ENCODE results near the gene GAS5.
A peak's percentile ranks its signal among the peaks of the same experiment; 100 is the strongest.
"Not testable (repeated sequence)": the region's sequence is repeated elsewhere in the genome, so short reads cannot be mapped to it uniquely, and the experiment has no call there.

The GAS5 gene

DNA sequence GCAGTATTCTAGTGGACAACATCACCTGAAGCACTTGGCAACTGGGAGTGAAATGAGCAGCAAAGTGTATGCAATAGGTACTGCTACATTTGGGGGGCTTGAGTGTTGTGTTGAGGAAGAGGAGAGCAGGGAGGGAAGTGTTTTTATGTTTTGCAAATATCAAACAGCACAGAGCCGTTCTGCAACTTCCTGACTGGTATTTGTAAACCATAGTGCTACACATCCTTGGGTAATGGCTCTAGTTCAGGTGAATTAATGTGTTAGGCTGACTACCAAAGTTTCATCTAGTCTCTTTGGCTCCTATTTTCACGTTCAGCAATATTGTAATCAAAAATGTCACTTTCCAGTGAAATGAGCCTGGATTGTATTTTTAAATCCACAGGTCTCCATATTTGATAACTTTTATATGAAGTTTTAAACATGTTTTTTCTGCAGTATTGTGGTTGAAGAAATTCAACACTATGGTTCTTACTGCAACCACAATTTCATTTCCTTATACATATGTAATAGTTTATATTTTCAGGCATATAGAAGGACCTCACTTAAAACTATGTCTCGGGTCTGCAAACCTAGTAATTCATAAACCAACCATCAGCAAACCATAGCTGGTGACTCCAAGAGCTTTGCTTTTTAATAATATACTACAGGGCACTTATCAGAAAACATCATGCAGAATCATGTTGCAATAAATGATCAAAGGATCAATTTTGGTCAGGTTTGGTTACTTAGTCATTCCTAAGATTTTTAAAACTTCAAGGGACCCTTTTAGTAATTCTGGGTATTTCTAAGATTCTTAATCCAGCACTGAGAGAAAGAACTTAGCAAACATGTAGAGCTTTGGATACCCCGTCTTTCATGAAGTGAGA, 19.2 kb upstream of the GAS5 start:
- TF ChIP-seq ZNF274 (IDR thresholded peaks at IDR 0.05; ENCODE audit: low read depth, low read length) = no peak
- no peak overlapping the region for H3K4me3 ChIP-seq (ENCODE audit: low read length)

DNA sequence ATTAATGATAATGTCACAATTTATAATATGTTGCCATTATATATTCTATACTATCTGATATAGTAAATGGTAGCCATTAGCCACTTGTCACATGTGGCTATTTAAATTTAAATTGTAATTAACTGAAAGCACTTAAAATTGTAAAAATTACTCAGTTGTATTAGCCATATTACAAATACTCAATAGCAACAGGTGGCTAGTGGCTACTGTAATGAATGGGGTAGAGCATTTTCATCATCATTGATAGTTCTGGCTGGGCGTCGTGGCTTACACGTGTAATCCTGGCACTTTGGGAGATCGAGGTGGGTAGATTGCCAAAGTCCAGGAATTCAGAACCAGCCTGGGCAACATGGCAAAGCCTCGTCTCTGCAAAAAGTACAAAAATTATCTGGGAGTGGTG, 16.9 kb upstream of the GAS5 start:
- no peak for TF ChIP-seq ZNF274 (IDR thresholded peaks at IDR 0.05; ENCODE audit: low read depth, low read length)
- H3K4me3 ChIP-seq (ENCODE audit: low read length) = no peak overlapping the region

DNA sequence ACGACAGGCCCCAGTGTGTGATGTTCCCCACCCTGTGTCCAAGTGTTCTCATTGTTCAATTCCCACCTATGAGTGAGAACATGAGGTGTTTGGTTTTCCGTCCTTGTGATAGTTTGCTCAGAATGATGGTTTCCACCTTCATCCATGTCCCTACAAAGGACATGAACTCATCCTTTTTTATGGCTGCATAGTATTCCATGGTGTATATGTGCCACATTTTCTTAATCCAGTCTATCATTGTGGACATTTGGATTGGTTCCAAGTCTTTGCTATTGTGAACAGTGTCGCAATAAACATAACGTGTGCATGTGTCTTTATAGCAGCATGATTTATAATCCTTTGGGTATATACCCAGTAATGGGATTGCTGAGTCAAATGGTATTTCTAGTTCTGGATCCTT, 13.3 kb upstream of the GAS5 start:
- not testable (repeated sequence) for H3K4me3 ChIP-seq (ENCODE audit: low read length)

DNA sequence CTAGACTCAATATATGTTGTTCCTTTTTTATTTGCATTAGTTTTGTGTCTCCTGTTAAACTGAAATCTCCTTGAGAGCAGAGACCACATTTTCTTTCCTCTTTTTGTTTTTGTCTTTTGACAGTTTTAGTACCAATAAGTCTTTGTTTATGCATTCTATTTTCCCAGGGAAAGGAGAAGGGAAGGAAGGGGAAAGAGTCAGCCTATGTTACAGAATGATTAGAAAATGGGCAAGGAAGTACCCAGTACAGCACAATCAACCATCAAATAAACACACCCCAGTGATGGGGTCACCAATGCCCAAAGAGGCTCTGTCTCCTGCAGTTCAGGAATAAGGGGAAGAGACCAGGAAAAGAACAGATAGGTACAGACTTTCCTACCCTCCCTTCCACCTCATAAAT, 10.5 kb upstream of the GAS5 start:
- TF ChIP-seq ZNF274 (IDR thresholded peaks at IDR 0.05; ENCODE audit: low read depth, low read length) = no peak
- H3K4me3 ChIP-seq (ENCODE audit: low read length) = no peak overlapping the region

DNA sequence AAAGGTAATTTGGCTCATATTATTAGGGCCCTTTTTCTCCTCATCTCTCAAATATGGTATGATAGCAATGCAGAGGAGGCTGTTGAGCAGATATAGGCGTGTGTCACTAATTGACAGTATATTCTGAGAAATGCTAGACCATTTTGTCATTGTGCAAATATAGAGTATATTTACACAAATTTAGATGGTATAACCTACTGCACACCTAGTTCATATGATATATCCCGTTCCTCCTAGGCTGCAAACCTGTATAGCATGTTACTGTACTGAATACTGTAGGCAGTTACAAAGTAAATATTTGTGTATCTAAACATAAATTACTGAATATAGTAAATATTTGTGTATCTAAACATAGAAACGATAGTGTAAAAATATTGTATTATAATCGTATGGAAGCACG, 8.9 kb upstream of the GAS5 start:
- TF ChIP-seq ZNF274 (IDR thresholded peaks at IDR 0.05; ENCODE audit: low read depth, low read length) = no peak
- H3K4me3 ChIP-seq (ENCODE audit: low read length) = no peak overlapping the region

DNA sequence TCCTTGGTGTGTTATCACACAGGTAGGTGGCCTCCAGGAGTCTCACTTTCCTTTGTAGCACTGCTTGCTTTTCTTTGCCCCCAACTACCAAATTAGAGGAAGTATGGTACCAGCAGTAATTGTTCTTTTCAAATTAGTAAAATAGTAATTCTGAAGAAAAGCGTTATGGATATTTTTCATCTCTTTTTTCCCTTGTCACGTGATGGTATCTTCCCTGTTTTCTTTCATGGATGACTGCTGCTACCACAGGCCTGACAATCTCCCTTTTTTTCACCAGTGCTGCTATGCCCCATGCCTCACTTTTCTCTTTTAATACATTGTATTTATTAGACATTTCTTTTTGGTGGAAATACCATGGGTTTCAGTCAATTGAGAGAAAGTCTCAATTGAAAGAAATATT, 3.7 kb upstream of the GAS5 start:
- no peak for TF ChIP-seq ZNF274 (IDR thresholded peaks at IDR 0.05; ENCODE audit: low read depth, low read length)
- no peak overlapping the region for H3K4me3 ChIP-seq (ENCODE audit: low read length)

DNA sequence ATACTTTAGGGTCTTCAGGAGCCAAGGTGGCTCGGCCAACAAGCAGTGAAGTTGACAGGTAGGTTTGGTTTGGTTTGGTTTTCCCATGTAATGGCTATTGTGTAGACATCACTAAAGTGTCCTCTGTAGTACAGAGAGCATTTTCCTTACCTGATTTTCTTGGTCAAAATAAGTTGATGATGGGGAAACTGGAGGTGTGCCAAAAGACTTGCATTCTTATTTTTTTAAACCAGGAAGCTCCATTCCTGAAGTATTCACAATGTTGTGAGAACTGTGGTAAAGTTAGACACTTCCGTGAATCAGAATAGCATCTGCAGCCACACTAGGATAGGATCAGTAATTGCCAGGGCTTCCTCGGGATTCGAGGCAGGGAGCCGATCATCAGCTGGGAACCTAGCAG, 3.3 kb upstream of the GAS5 start:
- TF ChIP-seq ZNF274 (IDR thresholded peaks at IDR 0.05; ENCODE audit: low read depth, low read length) = no peak
- no peak overlapping the region for H3K4me3 ChIP-seq (ENCODE audit: low read length)

DNA sequence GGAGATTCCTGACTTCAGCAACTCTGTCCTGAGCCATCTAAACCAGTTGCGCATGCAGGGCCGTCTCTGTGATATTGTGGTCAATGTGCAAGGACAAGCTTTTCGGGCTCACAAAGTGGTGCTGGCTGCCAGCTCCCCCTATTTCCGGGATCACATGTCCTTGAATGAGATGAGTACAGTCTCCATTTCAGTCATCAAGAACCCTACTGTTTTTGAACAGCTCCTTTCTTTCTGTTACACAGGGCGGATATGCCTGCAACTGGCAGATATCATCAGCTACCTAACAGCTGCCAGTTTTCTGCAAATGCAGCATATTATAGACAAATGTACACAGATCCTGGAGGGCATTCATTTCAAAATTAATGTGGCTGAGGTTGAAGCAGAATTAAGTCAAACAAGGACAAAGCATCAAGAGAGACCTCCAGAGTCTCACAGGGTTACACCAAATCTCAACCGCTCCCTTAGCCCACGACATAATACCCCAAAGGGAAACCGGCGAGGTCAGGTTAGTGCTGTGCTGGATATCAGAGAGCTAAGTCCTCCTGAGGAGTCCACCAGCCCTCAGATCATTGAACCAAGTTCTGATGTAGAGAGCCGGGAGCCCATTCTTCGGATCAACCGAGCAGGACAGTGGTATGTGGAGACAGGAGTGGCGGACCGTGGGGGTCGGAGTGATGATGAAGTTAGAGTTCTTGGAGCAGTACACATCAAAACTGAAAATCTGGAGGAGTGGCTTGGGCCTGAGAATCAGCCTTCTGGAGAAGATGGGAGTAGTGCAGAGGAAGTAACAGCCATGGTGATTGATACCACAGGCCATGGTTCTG, 2.7 kb upstream of the GAS5 start:
- H3K4me3 ChIP-seq (ENCODE audit: low read length) = peak overlapping the region; percentile 21; the same call in 1 of the 2 replicates
- TF ChIP-seq ZNF274 (IDR thresholded peaks at IDR 0.05; ENCODE audit: low read depth, low read length) = no peak

DNA sequence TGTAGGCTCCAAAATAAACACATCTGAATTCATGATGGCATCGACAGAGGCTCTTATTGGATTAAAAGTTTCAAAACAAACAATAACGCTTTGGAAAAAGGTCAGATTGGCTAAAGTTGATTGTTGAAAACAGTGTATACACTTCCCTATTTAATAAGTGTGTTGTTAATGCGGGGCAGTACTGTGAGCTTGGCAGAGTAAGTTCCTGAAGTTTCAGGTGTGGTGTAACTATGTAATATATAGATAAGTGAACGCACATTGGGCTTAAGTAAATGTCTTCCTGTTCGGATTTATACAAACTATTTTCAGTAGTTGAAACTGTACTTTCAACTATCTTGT, 1.2 kb upstream of the GAS5 start:
- TF ChIP-seq ZNF274 (IDR thresholded peaks at IDR 0.05; ENCODE audit: low read depth, low read length) = no peak
- peak overlapping the region; percentile 98 for H3K4me3 ChIP-seq (ENCODE audit: low read length)

DNA sequence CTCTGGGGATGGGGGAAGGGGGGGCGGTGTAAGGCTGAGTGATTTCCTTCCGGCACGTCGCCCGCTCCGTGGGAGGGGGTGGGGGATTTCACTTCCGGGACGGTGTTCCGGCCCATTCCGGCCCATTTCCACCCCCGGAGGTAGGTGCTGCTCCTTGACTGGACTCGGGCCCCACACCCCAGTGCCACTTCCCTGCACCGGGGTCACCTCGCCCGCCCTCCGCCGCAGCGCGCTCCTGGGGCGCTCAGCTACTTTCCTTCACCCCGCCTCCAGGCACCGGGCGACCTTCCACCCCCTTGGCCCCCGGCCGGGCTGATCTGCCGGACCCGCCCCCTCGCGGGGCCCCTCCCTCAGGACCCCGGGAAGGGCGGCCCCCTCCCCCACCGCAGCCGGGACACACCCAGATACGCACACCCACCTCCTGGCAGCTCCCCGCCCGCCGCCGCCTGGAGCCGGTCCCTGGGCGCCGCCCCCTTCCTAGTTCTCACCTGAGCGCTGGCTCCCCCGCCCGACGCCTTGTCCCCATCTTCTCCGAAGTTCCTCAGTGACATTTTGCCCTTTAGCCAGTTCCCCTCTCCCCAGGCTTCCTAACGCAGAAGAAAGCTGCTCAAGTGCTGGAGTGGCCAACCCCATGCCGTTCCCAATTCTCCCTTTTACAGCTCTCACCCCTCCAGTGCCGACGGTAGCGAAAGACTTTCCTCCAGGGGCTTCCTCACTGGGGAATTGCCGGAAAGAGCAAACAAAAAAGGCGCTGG, 654 bp upstream of the GAS5 start, which contains the start of gene ZBTB37:
TSS of gene ZBTB37 (plus strand) at position 115 of the 755 bp plus-strand sequence. CDS start 1,846 bp downstream, outside the sequence.
- H3K4me3 ChIP-seq (ENCODE audit: low read length) = peak within 1 kb of the TSS; percentile 98

DNA sequence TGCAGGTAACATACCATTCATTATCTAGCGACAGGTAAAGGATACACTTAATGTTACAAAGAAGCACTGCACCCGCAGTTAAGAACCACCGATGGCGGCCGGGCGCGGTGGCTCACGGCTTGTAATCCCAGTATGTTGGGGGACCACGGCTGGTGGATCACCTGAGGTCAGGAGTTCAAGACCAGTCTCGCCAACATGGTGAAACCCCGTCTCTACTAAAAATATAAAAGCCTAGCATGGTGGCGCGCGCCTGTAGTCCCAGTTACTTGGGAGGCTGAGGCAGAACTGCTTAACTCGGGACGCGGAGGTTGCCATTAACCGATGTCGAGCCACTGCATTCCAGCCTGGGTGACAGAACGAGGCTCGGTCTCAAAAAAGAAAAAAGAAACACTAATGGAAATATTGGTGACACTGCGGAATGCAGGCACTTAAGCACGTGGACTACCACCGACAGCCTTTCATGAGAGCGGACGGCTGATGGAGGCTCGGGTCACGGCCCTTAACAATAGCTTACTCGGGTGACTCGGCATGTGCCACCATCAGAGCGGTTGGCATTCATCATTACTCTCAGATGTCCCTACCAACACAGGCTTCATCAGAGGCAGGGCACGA, 542 bp downstream of the GAS5 start:
- peak overlapping the region; percentile 83 for H3K4me3 ChIP-seq (ENCODE audit: low read length)
- no peak for TF ChIP-seq ZNF274 (IDR thresholded peaks at IDR 0.05; ENCODE audit: low read depth, low read length)

More for the DNA sequence above, 654 bp upstream of the GAS5 start, which contains the start of gene ZBTB37:
- TF ChIP-seq ZNF274 (IDR thresholded peaks at IDR 0.05; ENCODE audit: low read depth, low read length) = no peak

DNA sequence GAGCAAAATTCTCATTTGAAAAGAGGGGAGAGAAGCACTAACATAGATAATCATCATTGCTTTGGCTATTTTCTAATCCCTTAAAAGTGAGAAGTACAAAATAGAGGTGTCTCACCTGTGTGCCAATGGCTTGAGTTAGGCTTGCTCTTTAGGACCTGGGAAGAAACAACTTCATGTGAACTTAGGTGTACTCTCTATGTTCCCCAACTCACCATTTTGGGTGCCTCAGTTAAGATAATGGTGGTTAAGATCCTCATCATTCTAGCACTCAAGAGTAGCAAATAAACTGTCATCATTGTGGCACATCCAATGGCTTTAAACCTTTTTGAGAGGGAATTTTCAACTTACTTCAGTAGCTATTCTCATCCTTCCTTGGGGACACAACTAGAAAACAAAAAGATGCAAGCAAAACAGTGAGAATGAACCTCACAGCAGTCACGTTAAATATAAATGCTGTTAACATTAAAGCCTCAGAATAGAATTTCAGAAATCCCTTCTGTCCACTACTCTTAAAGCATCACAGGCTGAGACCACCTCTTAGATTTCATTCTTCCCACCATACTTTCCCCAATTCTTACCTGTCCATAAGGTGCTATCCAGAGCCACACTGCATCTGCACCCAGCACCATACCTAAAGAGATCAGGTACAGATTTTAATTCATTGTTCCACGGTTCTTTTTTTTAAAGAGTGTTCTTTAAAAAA, 1.2 kb downstream of the GAS5 start:
- H3K4me3 ChIP-seq (ENCODE audit: low read length) = peak overlapping the region; percentile 83
- no peak for TF ChIP-seq ZNF274 (IDR thresholded peaks at IDR 0.05; ENCODE audit: low read depth, low read length)

DNA sequence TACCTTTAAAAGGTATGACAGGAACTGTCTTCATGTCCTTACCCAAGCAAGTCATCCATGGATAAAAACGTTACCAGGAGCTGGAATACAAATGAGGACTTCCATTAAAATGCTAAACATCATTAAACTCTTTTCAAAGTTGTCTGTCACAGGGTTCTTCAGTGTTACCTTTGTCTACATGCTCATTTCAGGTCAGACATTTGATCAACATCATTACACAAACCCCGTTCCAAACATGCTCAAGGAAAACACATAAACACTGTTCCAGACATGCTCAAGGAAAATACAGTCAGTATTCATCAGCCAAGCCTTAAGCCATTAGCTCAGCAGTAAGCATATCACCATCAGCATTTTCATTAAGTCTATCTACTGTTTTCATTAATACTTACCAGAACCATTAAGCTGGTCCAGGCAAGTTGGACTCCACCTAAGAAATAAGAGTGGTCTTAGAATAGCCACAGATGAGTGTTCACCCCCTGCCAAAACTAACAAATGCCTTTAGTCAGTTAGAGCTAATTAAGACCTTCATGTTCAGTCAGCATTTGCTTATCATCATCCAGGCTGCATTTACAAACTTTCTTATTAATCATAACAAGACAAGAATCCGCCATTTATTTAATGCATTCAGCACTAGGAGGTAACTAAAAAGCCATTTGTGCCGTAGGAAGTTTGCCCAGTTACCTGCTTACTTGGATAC, 2.2 kb downstream of the GAS5 start:
- no peak for TF ChIP-seq ZNF274 (IDR thresholded peaks at IDR 0.05; ENCODE audit: low read depth, low read length)
- peak overlapping the region; percentile 83; the same call in 1 of the 2 replicates for H3K4me3 ChIP-seq (ENCODE audit: low read length)

All from GM08714 (cell line).